ENCODE measurements around the gene GNGT2.
A peak's percentile ranks its signal among the peaks of the same experiment; 100 is the strongest.

The GNGT2 gene

GRCh38 chr17:49229076-49229804, 18.9 kb upstream of the GNGT2 start:
- no peak for DNase-seq

DNA sequence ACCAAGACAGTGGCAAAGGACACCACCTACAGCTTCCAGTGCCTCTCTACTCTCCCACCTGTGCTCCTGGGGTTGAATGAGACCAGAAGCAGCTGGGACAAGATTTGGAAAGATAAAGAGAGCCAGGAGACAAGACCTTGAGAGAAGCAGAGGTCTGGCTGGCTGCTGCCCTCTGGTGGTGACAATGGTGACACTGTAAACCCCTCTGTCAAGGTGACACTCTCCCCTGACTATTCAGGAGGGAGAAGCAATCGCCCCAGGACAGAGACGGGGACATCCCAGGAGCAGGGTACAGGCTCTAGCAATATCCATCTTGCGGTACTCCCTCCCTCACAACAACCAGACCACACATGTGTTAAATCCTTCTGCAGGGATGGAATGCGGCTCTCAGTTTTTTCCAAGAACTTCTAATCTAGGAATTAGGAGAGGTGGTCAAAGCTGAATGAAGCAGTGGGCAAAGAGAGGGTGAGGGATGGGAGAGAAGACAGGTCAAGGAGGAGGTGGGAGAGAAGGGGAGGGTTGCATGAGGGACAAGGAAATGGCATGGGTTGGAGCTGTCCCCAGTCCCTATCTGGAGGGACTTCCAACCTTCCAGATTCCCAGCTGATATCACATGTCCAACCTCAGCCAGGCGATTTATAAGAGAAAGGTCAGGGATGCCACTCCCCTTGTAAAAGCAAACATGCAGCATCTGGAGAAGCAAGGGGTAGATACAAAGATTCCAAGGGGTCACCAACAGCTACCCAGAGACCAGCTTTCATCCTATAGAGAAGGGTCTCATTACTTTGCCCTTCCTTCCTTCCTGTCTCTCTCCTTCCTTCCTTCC, 17.3 kb upstream of the GNGT2 start:
- peak; percentile 39 for DNase-seq

- no peak for DNase-seq
Observed at GRCh38 chr17:49226771-49227435, 16.5 kb upstream of the GNGT2 start.

DNA sequence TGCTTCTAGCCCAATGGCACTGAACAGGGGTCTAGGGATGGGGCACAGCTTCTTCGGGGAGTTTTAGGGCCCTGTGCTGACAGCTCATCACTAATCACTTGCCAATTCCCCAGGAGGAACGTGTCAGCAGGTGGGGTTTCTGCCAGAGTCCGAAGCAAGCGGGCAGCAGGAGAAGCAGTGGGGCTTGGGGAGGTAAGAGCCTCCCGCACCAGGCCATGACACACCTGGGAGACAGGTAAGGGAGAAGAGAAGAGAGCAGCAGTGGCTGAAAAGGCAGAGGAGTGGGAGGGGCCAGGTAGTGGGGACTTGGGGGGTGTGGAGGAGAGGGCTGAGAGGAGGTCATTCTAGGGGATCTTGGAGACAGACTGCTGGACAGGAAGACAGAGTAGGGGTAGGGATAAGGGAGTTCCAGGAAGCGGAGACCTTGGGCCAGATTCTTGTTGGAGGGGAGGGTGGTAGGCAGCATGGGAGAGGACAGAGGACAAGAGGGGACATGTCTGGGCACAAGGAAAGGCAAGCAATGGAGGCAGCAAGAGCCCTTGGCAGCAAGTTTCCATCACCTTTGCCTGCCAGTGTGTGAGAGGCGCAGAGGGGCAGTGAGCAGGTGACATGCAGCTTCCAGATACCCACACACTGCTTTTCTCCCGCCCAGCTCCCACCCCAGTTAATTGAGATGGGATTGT, 15.3 kb upstream of the GNGT2 start:
- no peak for DNase-seq

DNA sequence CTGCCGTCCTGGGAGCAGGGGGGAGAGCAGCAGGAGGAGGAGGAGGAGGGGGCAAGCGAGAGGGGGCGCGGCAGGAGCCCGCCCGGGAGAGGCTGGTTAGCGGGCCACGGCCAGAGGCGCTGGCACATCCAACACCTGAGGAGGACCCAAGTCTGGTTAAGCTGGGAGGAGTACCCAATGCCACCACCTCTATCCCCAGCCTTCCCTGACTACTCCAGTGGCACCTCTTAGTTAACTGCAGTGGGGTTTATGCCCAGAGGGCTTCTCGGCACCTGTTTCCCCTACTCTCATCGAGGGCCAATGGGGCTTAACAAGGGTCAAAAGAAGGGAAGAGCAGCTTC, 14.6 kb upstream of the GNGT2 start:
- no peak for DNase-seq

DNA sequence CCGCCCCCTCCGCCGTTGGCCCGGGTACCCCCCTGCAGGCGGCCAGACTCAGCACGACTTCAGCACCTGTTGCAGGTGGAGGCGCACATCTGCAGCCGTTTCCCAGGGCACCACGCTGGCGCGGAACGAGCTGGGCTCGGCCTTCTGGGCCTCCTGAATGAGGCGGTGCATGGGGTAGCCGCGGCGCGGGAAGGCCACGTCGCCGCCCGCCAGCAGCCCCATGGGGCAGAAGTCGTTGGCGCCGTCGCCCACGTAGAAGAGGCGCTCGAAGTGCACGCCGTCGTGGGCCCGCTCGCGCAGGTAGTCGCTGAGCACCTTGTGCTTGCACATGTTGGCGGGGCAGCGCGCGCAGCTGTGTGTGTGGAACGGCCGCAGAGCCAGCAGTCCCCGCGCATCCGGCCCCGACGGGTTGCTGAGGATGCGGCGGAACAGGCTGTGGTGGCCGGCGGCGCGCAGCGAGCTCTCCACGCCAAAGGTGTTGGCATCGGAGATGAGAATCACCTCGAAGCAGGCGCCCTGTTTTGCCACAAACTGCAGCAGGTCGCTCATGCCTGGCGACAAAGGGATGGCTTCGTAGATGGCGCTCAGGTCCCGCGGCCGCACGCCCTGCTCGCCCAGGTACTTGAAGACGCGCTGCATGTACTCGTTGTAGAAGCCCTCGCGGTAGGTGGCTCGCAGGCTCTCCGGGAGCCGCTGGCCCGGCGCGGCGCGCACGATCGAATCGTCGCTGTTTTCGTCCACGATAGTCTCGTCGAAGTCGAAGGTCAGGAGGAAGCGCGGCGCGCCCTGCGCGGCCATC, 14.0 kb upstream of the GNGT2 start:
- no peak for DNase-seq

DNA sequence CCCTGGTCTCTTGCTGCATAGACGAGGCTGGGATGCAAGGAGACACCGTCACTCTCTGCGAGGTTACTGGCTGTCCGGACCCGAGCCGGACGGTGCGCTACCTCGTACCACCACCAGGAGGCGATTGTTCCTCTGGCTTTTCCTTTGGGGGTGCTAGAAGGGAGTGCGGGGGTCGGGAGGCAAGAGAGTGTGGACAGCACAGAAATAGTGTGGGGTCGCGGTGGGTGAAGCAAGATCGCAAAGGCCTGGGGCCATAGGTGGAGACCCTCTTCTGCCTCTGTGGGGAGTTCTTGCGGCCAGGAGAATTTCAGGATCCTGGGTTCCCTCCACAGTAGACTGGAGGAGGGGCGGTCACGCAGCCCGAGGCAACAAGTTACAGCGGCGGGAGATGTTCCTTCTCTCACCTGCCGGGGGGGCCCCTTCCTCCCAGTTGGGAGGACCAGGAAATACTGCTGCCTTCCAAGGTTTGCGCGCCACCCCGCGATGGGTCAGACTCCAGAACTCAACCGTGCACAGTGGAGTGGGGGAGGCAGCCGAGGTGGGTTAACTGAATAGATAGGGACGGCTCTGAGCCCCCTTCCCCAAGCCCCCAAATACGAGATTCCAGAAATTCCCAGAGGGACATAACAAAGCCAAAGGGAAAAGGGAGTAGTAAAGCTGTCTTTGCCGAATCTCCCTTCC, 13.3 kb upstream of the GNGT2 start:
- DNase-seq, result no peak

DNA sequence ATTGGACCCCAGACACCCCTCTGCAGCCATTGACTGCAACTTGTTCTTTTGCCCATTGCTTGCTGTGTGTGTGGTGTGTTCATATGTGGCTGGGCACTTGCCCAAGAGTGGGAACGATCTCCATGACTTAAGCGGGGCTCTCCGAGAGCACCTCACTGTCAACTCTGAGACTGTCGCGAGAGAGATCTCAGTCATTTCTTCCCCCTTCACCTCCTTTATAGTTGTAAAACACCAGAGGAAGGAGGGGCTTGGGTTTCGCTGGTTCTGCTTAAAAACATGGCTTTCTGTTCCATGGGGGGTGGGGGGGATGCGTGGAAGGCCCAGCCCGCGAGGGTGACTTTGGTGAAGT, 12.8 kb upstream of the GNGT2 start:
- no peak for DNase-seq

DNA sequence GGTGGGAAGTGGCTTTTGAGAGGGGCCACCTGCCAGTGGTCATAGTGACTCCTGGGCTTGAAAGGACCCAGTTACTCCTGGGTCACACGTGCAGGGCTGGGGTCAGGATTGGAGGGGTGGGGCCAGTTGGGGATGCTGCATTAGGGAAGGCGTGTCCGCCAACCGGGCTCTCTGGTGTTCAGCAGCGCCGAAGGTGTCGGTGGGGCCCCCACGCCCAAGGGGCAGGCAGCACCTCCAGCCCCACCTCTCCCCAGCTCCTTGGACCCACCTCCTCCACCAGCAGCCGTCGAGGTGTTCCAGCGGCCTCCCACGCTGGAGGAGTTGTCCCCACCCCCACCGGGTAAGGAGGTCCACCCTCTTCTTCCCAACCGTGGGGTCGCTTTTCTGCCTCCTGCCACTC, 9.6 kb upstream of the GNGT2 start:
- DNase-seq, result no peak

- no peak for DNase-seq
Observed at GRCh38 chr17:49218941-49219913, 8.9 kb upstream of the GNGT2 start.

DNA sequence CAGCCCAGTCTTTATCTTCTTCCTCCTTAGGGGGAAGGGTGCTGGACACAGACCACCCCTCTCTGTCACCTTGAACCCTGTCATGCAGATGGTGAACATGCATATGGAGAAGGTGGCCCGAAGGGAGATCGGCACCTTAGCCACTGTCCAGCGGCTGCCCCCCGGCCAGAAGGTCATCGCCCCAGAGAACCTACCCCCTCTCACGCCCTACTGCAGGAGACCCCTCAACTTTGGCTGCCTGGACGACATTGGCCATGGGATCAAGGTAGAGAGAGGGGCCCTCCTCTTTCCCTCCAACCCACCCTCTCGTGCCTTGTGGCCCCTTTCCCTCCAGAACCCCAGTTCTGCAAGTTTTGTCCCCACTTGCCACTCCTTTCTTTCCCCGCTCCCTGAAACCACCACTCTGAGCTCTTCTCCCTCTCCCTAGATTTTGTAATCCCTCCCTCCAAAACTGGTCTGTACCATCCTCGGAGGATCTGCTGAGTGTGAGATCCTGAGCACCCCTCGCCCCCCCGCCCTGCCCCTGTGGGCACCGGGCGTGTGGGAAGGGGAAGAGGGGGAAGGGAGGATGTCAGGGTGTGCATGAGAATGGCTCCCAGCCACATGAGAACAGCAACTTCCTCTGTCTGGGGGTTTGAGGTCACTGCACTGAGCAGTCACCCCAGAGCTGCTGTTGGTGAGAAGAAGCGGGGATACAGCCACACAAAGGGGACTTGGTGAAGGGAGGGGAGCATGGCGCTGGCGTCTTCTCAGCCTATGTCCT, 7.5 kb upstream of the GNGT2 start:
- no peak for DNase-seq

DNA sequence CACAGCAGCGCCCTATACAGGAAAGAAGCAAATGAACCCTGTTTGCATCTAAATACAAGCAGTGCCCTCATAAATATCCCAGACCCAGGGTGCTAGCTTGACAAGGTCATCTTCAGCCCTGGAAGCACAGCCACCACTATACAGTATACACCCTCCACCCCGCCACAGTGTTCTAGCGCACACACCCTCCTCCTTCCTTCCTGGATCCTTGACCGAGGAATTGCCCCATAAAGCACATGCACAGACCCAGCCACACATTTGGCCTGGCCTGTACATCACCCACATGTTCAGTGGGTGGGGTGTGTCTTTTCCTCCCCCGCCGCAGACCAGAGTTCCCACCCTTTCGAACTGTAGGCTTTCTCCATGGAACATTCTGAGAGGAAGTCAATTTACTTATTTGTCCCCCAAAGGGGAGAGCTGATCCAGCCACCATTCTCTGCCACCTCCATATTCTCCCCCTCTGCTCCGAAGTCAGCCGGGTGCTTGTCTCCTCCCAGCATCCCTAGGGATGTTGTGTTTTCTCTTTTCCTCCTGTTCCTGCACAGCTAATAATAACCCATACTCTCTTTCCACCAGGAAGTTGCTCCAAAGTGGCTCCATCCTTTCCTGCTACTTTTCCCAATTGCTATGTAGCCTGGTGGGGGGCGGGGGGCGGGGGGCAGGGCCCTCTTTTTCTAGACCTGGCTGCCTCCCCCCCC, 6.7 kb upstream of the GNGT2 start:
- no peak for DNase-seq

GRCh38 chr17:49216482-49216881, 6.1 kb upstream of the GNGT2 start:
- DNase-seq, result no peak

DNA sequence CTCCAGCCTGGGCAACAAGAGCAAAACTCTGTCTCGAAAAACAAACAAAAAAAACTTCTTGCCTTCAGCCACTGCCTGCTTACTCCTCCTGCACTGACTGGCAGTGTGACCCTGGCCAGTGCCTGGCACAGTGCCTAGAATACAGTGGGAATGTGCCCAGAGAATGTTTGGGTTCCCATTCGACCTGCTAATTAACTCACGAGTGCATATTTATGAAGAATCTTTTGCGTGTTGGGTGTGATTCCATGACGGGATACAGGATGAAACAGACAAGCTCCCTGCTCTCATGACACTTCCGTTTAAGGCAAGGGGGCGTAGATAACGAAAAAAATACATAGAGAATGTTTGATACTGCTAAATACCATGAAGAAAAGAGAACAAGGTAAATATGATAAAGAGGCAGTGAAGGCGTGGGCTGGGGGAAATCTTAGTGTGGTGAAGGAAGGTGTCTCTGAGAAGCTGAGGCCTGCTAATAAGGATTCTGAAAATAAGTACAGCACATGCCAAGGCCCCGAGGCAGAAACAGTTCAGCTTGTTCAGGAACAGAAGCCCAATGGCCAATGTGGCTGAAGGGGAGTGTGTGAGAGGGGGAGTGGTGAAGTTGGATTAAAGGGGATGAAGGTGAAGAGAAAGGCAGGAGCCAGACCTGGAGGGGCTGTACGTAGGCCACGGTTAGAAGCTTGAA, 4.4 kb upstream of the GNGT2 start:
- DNase-seq, result no peak

GRCh38 chr17:49213847-49214246, 3.5 kb upstream of the GNGT2 start:
- no peak for DNase-seq

GRCh38 chr17:49213399-49213798, 3.0 kb upstream of the GNGT2 start:
- no peak for DNase-seq

DNA sequence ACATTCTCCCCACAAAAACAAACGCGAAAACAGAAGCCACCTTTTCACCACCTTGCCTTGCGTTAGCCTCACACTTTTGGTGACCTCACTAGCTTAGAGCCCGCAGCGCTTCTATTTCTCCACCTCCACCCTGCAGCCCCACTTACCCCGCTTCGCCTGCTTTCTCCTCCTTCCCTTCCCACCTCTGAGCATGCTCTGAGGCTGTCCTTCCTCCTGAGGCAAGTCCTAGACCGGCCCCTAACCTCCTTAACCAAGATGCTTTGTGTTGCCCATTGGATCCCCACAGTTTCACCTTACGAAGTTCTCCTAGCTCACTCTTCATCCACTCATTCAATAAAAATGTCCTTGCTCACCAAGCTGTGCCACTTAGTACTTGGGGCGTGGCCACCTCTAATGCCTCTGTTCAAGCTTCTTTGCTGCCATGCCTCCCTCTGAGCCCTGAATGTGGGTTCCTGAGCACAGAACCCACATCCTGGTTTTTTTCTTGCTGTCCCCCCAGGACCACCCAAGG, 1.3 kb downstream of the GNGT2 start:
- DNase-seq, result no peak

- DNase-seq, result no peak
Observed at GRCh38 chr17:49204516-49204915, 5.9 kb downstream of the GNGT2 start.

DNA sequence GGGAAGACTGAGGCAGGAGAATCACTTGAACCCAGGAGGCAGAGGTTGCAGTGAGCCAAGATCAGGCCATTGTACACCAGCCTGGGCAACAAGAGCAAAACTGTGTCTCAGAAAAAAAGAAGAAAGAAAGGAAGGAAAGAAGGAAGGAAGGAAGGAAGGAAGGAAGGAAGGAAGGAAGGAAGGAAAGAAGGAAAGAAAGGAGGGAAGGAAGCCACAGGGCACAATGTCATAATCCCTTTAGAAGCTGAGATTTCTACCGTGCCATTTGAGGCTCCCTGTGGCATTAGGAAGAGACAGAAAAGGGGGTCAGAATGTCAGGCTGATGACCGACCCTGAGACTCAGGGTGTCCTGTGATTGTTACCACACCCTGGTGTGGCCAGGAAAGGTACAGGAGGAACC, 6.6 kb downstream of the GNGT2 start:
- no peak for DNase-seq
